GM12878 (cell line): Measurements from ENCODE around the gene PRIMPOL. TPM values are rescaled to one million over a fixed set of nuclear protein-coding genes. Genes with fewer than 3 reads are reported as not detected.

Source experiments
- ATAC-seq: fragments of 200-7000 bp; cut with Tn5 transposase; 3 replicates; pipeline ENCODE4 v1.9.1; 2020; ENCODE audit warnings: mild to moderate bottlenecking, moderate library complexity
- BruUV-seq: library from RNA; stranded (reverse); fragments of 400-500 nt; replicated peaks from 2 replicates; lab custom pipeline; 2021; lab: Mats Ljungman, UMichigan
- CTCF ChIA-PET: fragments of 300-600 bp; sonication (Branson Sonifier 250); formaldehyde crosslinking; extraction: SDS; loops from one replicate; lab custom pipeline; 2021; ENCODE audit warnings: inconsistent platforms; lab: Yijun Ruan, JAX
- POLR2A ChIA-PET: fragments of 350-600 bp; formaldehyde crosslinking; extraction: SDS; loops from one replicate; lab custom pipeline; 2021; ENCODE audit warnings: inconsistent platforms; lab: Charles Lee
- RAD21 ChIA-PET: fragments of 300-600 bp; sonication (Branson Sonifier 250); formaldehyde crosslinking; loops from one replicate; lab custom pipeline; 2023; ENCODE audit warnings: antibody characterized with exemption; ENCODE audit not compliant: unreplicated experiment; lab: Charles Lee
- SMC1A ChIA-PET: fragments of 300-600 bp; sonication (Branson Sonifier 250); formaldehyde crosslinking; loops from one replicate; lab custom pipeline; 2023; ENCODE audit not compliant: unreplicated experiment, uncharacterized antibody; lab: Charles Lee
- DNase-seq: peaks from one replicate; pipeline ENCODE4 v3.0.0-alpha.2; 2011; ENCODE audit warnings: low read depth, low spot score
- FAIRE-seq: peaks from 3 replicates; lab custom pipeline; 2011; peaks lifted over from hg19 to GRCh38; lab: Jason Lieb, UNC
- H2AFZ ChIP-seq: 2 replicates; pipeline ENCODE4 v1.6.0; 2011; ENCODE audit warnings: low read depth, low read length, control low read depth; ENCODE audit not compliant: control insufficient read depth
- H3K27ac ChIP-seq: 2 replicates; pipeline ENCODE4 v1.5.1; 2011; ENCODE audit warnings: control low read depth; ENCODE audit not compliant: control insufficient read depth, insufficient read depth
- H3K27me3 ChIP-seq, 2 experiments: replicated peaks in 1 of 2; 2 replicates each; pipeline versions ENCODE4 v1.6.0 to v1.6.1; 2011; ENCODE audit warnings: low read length in 1 of 2; ENCODE audit not compliant: control insufficient read depth in 2 of 2, insufficient read depth in 2 of 2
- H3K36me3 ChIP-seq, 2 experiments: 2 replicates each; pipeline ENCODE4 v1.5.1; 2011; ENCODE audit warnings: low read length in 1 of 2; ENCODE audit not compliant: control insufficient read depth in 2 of 2, insufficient read depth in 2 of 2
- H3K4me1 ChIP-seq: 2 replicates; pipeline ENCODE4 v1.6.1; 2011; ENCODE audit warnings: mild to moderate bottlenecking, low read length, moderate library complexity, mixed read lengths; ENCODE audit not compliant: control insufficient read depth, insufficient read depth
- H3K4me2 ChIP-seq: 2 replicates; pipeline ENCODE4 v1.6.0; 2011; ENCODE audit warnings: control low read depth; ENCODE audit not compliant: control insufficient read depth, insufficient read depth
- H3K4me3 ChIP-seq: fragments of 200-600 bp; sonication (generic); 2 replicates; pipeline ENCODE4 v1.5.1; 2016
- H3K79me2 ChIP-seq: 2 replicates; pipeline ENCODE4 v1.6.0; 2011; ENCODE audit warnings: low read length; ENCODE audit not compliant: control insufficient read depth, insufficient read depth
- H3K9ac ChIP-seq: 2 replicates; pipeline ENCODE4 v1.8.0; 2011; ENCODE audit warnings: low read length, control low read depth, mixed read lengths; ENCODE audit not compliant: control insufficient read depth, insufficient read depth
- H3K9me3 ChIP-seq: replicated peaks from 3 replicates; pipeline ENCODE4 v1.5.1; 2011; ENCODE audit warnings: mild to moderate bottlenecking, low read length; ENCODE audit not compliant: control insufficient read depth, insufficient read depth
- H4K20me1 ChIP-seq: 2 replicates; pipeline ENCODE4 v1.6.0; 2011; ENCODE audit not compliant: control insufficient read depth, insufficient read depth
- ASH2L ChIP-seq: fragments of 300-600, 200-600 bp; sonication (generic); IDR thresholded peaks from 2 replicates; pipeline ENCODE4 v1.6.1; 2017; ENCODE audit warnings: low read depth, mild to moderate bottlenecking, borderline replicate concordance
- CBX5 ChIP-seq: sonication (generic); IDR thresholded peaks from 2 replicates; pipeline ENCODE4 v1.6.1; 2016; ENCODE audit warnings: low read depth, moderate library complexity, mild to moderate bottlenecking, inconsistent platforms
- CREM ChIP-seq: IDR thresholded peaks from 2 replicates; pipeline ENCODE4 v1.6.1; 2014; ENCODE audit warnings: antibody characterized with exemption, low read depth
- HCFC1 ChIP-seq: fragments of 150-350 bp; IDR thresholded peaks from 2 replicates; pipeline ENCODE4 v1.6.1; 2014; ENCODE audit warnings: low read length
- HDAC6 ChIP-seq: fragments of 200-600 bp; sonication (generic); IDR thresholded peaks from one replicate; pipeline ENCODE4 v1.8.0; 2017; ENCODE audit warnings: antibody characterized with exemption; ENCODE audit not compliant: unreplicated experiment
- HDGF ChIP-seq: fragments of 450-650 bp; IDR thresholded peaks from 2 replicates; pipeline ENCODE4 v1.6.1; 2016; ENCODE audit warnings: antibody characterized with exemption
- JUND ChIP-seq: IDR thresholded peaks from 2 replicates; pipeline ENCODE4 v1.6.1; 2012; ENCODE audit warnings: low read depth, mild to moderate bottlenecking, low read length, improper control_type of control experiment, moderate library complexity
- PKNOX1 ChIP-seq: fragments of 450-650 bp; IDR thresholded peaks from 2 replicates; pipeline ENCODE4 v1.6.1; 2016; ENCODE audit warnings: mild to moderate bottlenecking
- RB1 ChIP-seq: fragments of 450-650 bp; formaldehyde crosslinking; IDR thresholded peaks from 2 replicates; pipeline ENCODE4 v1.6.1; 2017; ENCODE audit warnings: mild to moderate bottlenecking, borderline replicate concordance
- SRF ChIP-seq, 2 experiments: IDR thresholded peaks; 2 replicates each; pipeline ENCODE4 v1.6.1; 2011; ENCODE audit warnings: low read depth in 2 of 2, low read length in 2 of 2, mild to moderate bottlenecking in 1 of 2, moderate library complexity in 1 of 2
- ZNF217 ChIP-seq: fragments of 450-650 bp; IDR thresholded peaks from 2 replicates; pipeline ENCODE4 v1.6.1; 2017; ENCODE audit warnings: antibody characterized with exemption, mild to moderate bottlenecking
- ZZZ3 ChIP-seq: IDR thresholded peaks from 2 replicates; pipeline ENCODE4 v1.6.1; 2011; ENCODE audit warnings: low read depth; ENCODE audit not compliant: control insufficient read depth, insufficient read length
- WGBS: methylation state at CpG from one replicate; pipeline ENCODE4 v1.1.6; 2016; ENCODE audit warnings: low lambda C conversion rate; ENCODE audit not compliant: insufficient replicate concordance, insufficient coverage; ENCODE audit errors: missing lambda C conversion rate; 5-methylcytosine and 5-hydroxymethylcytosine counted together
- in situ Hi-C: fragments of 300-500 bp; cut with MboI; formaldehyde crosslinking; loops from 9 replicates; pipeline ENCODE4 v1.14.3; 2018; ENCODE audit warnings: mixed read lengths
- intact Hi-C: fragments of 100-400 bp; cut with micrococcal nuclease; formaldehyde crosslinking; loops from one replicate; pipeline ENCODE4 v1.14.2; 2022; ENCODE audit not compliant: unreplicated experiment
- polyA plus RNA-seq, 11 experiments: library from polyadenylated mRNA; depleted of rRNA in 4 of 11; unstranded in 6 of 11; stranded (reverse) in 5 of 11; fragments of >200 nt; fragmentation: Nextera tagmentation in 4 of 11; fragmentation: Illumina TruSeq in 1 of 11; extraction: Ambion mirVana in 4 of 11; extraction: Trizol in 1 of 11; gene quantifications; 1 replicate in 1 of 11; 2 replicates in 10 of 11; pipeline versions ENCODE4 v1.2.1 to v1.2.3, GENCODE V29; 2011 to 2016; ENCODE audit warnings: inconsistent platforms in 2 of 11, missing spikeins in 2 of 11, low read depth in 1 of 11
- total RNA-seq, 4 experiments: library from RNA; depleted of rRNA in 3 of 4; stranded (reverse); fragments of >200 nt in 3 of 4; fragmentation: Illumina TruSeq in 1 of 4; extraction: Trizol in 1 of 4; gene quantifications; 2 replicates each; pipeline versions ENCODE4 v1.2.1 to v1.2.3, GENCODE V29; 2013 to 2021
- TF ChIP-seq, protein P1 (sequence below): IDR thresholded peaks from 2 replicates; pipeline ENCODE4 v1.6.1; 2012; ENCODE audit warnings: low read depth, low read length, improper control_type of control experiment
- TF ChIP-seq, protein P2 (sequence below): IDR thresholded peaks from 2 replicates; pipeline ENCODE4 v1.6.1; 2011; ENCODE audit warnings: low read depth, low read length, improper control_type of control experiment, borderline replicate concordance
- TF ChIP-seq, protein P3 (sequence below): fragments of 450-650 bp; IDR thresholded peaks from 2 replicates; pipeline ENCODE4 v1.6.1; 2016; ENCODE audit warnings: mild to moderate bottlenecking, moderate library complexity, borderline replicate concordance
- TF ChIP-seq, protein P4 (sequence below): fragments of 450-650 bp; IDR thresholded peaks from 2 replicates; pipeline ENCODE4 v1.6.1; 2017; ENCODE audit warnings: mild to moderate bottlenecking, low read depth, inconsistent platforms; ENCODE audit not compliant: poor library complexity, severe bottlenecking

PRIMPOL gene
- total and polyA plus RNA-seq, 10 of the 15 experiments (the other 5 are each of a cell fraction or from before 2014, with no cell fraction given) = 10.6 to 23.7 (median 14.0) TPM

- TF ChIP-seq, protein P1, sequence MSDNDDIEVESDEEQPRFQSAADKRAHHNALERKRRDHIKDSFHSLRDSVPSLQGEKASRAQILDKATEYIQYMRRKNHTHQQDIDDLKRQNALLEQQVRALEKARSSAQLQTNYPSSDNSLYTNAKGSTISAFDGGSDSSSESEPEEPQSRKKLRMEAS = no peak
- no peak for TF ChIP-seq PKNOX1
- TF ChIP-seq JUND = no peak
Observed at GRCh38 chr4:184672741-184673140, 23.2 kb downstream of the PRIMPOL start (continued).

- FAIRE-seq = no peak
- in situ Hi-C loops (no loop called here), intact Hi-C loops (no loop called here)
- BruUV-seq = no TSS peak
- no peak for ATAC-seq
- ChIA-PET RAD21 (interaction anchor here (1.0 kb wide), 1 partner anchor 365 kb away, joined by 3 read pairs; no protein-coding TSS in a partner anchor), POLR2A (no interaction called here), CTCF (no interaction called here), SMC1A (no interaction called here)
- no peak for DNase-seq
- Histone ChIP-seq H3K9ac (no peak overlapping the region), H3K4me2 (no peak overlapping the region), H3K79me2 (no peaks in the 10 kb centered on the region), H2AFZ (no peak overlapping the region), H3K4me1 (no peaks in the 10 kb centered on the region), H3K9me3 (no peaks in the 10 kb centered on the region), H4K20me1 (no peaks in the 10 kb centered on the region), H3K27me3 (no peaks in the 10 kb centered on the region), H3K4me3 (no peak overlapping the region), H3K27ac (no peak overlapping the region), H3K36me3 (peaks cover 3 to 13% of the 10 kb centered on the region in 2 experiments; a peak in 2 of 4 replicates)
- 100% methylated on average over 4 of the region's 4 CpGs for WGBS
- TF ChIP-seq ZZZ3 (no peak), HCFC1 (no peak), HDGF (no peak), SRF (IDR thresholded peaks at IDR 0.05; ENCODE audit: low read depth in 2 of 2, low read length in 2 of 2) (no peak), CBX5 (no peak), RB1 (no peak), ASH2L (no peak), HDAC6 (no peak), CREM (no peak), ZNF217 (no peak)
- TF ChIP-seq, protein P2, sequence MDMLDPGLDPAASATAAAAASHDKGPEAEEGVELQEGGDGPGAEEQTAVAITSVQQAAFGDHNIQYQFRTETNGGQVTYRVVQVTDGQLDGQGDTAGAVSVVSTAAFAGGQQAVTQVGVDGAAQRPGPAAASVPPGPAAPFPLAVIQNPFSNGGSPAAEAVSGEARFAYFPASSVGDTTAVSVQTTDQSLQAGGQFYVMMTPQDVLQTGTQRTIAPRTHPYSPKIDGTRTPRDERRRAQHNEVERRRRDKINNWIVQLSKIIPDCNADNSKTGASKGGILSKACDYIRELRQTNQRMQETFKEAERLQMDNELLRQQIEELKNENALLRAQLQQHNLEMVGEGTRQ = no peak
- TF ChIP-seq, protein P3, sequence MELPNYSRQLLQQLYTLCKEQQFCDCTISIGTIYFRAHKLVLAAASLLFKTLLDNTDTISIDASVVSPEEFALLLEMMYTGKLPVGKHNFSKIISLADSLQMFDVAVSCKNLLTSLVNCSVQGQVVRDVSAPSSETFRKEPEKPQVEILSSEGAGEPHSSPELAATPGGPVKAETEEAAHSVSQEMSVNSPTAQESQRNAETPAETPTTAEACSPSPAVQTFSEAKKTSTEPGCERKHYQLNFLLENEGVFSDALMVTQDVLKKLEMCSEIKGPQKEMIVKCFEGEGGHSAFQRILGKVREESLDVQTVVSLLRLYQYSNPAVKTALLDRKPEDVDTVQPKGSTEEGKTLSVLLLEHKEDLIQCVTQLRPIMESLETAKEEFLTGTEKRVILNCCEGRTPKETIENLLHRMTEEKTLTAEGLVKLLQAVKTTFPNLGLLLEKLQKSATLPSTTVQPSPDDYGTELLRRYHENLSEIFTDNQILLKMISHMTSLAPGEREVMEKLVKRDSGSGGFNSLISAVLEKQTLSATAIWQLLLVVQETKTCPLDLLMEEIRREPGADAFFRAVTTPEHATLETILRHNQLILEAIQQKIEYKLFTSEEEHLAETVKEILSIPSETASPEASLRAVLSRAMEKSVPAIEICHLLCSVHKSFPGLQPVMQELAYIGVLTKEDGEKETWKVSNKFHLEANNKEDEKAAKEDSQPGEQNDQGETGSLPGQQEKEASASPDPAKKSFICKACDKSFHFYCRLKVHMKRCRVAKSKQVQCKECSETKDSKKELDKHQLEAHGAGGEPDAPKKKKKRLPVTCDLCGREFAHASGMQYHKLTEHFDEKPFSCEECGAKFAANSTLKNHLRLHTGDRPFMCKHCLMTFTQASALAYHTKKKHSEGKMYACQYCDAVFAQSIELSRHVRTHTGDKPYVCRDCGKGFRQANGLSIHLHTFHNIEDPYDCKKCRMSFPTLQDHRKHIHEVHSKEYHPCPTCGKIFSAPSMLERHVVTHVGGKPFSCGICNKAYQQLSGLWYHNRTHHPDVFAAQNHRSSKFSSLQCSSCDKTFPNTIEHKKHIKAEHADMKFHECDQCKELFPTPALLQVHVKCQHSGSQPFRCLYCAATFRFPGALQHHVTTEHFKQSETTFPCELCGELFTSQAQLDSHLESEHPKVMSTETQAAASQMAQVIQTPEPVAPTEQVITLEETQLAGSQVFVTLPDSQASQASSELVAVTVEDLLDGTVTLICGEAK = no peak
- TF ChIP-seq, protein P4, sequence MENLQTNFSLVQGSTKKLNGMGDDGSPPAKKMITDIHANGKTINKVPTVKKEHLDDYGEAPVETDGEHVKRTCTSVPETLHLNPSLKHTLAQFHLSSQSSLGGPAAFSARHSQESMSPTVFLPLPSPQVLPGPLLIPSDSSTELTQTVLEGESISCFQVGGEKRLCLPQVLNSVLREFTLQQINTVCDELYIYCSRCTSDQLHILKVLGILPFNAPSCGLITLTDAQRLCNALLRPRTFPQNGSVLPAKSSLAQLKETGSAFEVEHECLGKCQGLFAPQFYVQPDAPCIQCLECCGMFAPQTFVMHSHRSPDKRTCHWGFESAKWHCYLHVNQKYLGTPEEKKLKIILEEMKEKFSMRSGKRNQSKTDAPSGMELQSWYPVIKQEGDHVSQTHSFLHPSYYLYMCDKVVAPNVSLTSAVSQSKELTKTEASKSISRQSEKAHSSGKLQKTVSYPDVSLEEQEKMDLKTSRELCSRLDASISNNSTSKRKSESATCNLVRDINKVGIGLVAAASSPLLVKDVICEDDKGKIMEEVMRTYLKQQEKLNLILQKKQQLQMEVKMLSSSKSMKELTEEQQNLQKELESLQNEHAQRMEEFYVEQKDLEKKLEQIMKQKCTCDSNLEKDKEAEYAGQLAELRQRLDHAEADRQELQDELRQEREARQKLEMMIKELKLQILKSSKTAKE = no peak
Observed at GRCh38 chr4:184674011-184674410, 24.5 kb downstream of the PRIMPOL start.
